Hepatocyte (in vitro differentiated cells): ENCODE results near the gene PRMT7.

Source experiments
- EZH2 ChIP-seq: fragments of 200-600 bp; sonication (generic); IDR thresholded peaks from 2 replicates; pipeline ENCODE4 v1.6.1; 2016; ENCODE audit warnings: antibody characterized with exemption, mild to moderate bottlenecking, borderline replicate concordance
- EZH2phosphoT487 ChIP-seq: fragments of 200-600 bp; sonication (generic); IDR thresholded peaks from one replicate; pipeline ENCODE4 v1.6.1; 2018; ENCODE audit warnings: antibody characterized with exemption, mild to moderate bottlenecking, low read depth, moderate library complexity; ENCODE audit not compliant: unreplicated experiment, severe bottlenecking
- TF ChIP-seq, protein P1 (sequence below): fragments of 200-600 bp; sonication (generic); IDR thresholded peaks from 2 replicates; pipeline ENCODE4 v1.5.1; 2016; ENCODE audit warnings: antibody characterized with exemption, mild to moderate bottlenecking; ENCODE audit not compliant: poor library complexity

DNA sequence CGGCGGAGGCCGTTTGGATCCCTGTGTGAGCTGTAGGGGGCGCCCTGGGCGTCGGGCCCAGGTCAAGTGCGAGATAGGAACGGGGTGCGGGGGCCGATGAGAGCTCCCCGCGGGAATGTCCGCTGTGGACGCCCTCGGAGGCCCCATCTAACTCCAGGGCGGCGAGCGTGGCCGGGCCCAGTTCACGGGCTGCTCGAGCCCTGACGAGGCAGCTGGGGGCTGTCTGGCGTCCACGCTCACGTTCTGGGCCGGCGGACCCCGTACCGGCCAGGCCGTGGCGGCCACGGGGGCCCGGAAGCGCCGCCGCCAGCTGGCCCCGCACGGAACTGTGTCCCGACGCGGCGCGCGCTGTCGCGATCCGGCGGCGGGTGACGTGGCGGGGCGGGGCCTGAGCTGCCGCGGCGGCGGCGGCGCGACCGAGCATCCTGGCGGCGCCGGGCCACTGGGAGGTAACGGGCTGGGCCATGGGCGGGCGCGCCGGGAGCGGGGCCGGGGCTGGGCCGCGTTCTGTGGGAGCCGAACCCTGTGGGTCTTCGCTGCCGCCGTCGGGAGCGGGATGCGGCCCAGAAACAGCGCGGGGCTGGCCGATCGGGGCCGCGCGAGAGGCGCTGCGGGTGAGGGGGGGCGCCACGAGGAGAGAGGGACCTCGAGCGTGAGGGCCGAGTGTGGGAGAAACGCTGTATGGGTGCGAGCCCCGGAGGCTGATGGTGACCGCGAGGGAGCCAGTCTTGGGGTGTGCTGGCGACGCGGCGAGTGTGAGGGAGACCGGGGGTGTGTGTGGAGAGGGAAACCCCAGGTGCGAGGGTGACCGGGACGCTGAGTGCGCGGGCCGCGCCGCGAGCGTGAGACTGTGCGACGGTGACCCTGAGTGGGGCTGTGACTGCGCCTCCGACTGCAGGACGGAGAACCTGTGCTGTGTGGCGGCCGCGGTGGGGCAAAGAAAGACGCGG is 46.4 kb upstream of the PRMT7 start, which contains the start of gene SLC7A6:
- TF ChIP-seq, protein P1, sequence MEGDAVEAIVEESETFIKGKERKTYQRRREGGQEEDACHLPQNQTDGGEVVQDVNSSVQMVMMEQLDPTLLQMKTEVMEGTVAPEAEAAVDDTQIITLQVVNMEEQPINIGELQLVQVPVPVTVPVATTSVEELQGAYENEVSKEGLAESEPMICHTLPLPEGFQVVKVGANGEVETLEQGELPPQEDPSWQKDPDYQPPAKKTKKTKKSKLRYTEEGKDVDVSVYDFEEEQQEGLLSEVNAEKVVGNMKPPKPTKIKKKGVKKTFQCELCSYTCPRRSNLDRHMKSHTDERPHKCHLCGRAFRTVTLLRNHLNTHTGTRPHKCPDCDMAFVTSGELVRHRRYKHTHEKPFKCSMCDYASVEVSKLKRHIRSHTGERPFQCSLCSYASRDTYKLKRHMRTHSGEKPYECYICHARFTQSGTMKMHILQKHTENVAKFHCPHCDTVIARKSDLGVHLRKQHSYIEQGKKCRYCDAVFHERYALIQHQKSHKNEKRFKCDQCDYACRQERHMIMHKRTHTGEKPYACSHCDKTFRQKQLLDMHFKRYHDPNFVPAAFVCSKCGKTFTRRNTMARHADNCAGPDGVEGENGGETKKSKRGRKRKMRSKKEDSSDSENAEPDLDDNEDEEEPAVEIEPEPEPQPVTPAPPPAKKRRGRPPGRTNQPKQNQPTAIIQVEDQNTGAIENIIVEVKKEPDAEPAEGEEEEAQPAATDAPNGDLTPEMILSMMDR = peak; percentile 79
- TF ChIP-seq EZH2 (no peak), EZH2phosphoT487 (no peak)
